ENCODE data around the gene TWSG1.

- TF ChIP-seq, protein P1, sequence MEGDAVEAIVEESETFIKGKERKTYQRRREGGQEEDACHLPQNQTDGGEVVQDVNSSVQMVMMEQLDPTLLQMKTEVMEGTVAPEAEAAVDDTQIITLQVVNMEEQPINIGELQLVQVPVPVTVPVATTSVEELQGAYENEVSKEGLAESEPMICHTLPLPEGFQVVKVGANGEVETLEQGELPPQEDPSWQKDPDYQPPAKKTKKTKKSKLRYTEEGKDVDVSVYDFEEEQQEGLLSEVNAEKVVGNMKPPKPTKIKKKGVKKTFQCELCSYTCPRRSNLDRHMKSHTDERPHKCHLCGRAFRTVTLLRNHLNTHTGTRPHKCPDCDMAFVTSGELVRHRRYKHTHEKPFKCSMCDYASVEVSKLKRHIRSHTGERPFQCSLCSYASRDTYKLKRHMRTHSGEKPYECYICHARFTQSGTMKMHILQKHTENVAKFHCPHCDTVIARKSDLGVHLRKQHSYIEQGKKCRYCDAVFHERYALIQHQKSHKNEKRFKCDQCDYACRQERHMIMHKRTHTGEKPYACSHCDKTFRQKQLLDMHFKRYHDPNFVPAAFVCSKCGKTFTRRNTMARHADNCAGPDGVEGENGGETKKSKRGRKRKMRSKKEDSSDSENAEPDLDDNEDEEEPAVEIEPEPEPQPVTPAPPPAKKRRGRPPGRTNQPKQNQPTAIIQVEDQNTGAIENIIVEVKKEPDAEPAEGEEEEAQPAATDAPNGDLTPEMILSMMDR (IDR thresholded peaks at IDR 0.05) = no peak
- TF ChIP-seq POLR2A (IDR thresholded peaks at IDR 0.05) = no peak
Observed at GRCh38 chr18:9321736-9322135, 12.8 kb upstream of the TWSG1 start.

All from heart left ventricle (tissue), 13 donors.